HT-29 (cell line): Measurements from ENCODE around the gene EIF2S2. TPM values are rescaled to one million over a fixed set of nuclear protein-coding genes. Genes with fewer than 3 reads are reported as not detected.

Experiments used
- DNase-seq: peaks from one replicate; pipeline ENCODE4 v3.0.0-alpha.2; 2015; ENCODE audit warnings: low spot score
- total RNA-seq: library from RNA; depleted of rRNA; stranded (reverse); fragments of >200 nt; shearing (Covaris generic); gene quantifications from 2 replicates; pipeline ENCODE4 v1.2.3, GENCODE V29; 2014

EIF2S2 gene
- total RNA-seq, 1 experiment from 2014 or later = 64.7 TPM

GRCh38 chr20:34065260-34065659 is 46.8 kb downstream of the EIF2S2 start:
- DNase-seq = no peak

DNA sequence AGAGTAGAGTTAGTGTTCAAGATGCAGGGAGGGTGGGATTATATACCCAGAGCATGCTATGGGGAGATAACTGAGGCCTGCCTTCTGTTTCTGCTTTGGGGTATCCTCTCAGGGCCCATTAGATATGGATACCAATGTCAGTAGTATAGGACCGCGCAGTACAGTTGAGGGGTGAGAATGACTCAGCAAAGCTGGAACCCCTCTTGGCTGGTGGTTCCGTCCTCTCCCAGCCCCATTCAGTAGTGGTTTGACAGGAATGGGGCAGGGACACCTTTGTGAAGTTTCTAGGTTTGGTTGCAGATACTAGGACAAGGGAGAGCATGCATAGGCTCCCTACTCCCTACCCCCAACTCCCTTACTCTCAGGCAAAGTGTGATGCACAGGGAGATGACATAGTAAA is 47.8 kb downstream of the EIF2S2 start:
- no peak for DNase-seq

DNA sequence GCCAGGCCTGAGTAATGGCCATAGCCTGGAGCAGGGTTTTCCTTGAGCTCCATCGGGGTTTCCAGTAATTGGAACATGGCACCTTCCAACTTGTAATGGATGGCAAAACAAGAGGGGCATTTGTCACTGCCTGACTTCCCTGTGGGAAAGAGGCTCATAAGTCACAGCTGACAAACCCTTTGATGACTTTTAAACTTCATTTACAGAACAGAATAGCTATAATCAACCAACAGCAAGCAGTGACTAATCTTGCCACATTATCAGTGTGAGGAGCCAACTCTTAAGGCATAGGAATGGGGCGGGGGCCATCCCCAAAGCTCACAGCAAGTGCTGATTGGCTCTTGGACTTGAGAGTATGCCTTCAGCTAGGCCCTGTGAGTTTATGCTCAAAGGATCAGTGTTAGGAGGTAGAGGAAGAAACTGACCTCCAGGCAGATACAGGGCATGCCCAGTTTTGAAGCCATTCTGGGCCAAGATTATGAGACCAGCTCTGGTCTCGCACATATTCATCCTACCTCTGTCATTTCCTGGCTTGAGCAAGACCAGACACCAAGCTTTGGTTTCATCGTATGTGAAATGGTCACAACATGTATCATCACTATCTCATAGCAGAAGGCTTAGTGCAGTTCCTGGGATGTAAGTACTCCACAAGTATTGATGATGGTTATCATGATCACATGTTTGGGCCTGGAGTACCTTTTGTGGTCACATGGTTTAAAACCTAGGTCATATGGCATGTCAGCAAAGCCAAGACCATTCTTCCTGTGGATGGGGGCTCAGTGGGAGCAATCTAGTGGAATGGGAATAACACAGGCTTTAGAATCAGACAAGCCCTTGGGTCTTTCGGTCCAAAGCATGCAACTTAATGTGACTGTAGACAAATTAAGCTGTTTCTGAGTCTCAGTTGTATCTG is 49.2 kb downstream of the EIF2S2 start:
- no peak for DNase-seq

DNA sequence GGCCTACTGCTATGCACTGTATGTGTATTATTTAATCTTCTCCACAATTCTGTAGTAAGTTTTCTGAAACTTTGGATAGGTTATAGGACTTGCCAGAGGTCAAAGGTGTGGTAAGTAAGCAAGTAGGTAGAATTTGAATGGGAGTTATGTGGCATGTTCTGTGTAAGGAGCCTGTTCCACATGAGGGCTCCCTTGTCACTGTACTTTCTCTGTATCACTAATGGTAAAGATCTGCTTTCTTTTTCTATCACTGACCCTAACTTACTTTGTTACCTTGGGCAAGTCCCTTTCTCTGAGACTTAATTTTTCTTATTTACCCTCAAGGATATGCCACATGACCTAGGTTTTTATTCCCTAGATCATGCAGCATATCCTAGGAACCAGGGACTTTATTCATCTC is 50.3 kb downstream of the EIF2S2 start:
- DNase-seq = no peak

GRCh38 chr20:34060970-34061369 is 51.1 kb downstream of the EIF2S2 start:
- no peak for DNase-seq

DNA sequence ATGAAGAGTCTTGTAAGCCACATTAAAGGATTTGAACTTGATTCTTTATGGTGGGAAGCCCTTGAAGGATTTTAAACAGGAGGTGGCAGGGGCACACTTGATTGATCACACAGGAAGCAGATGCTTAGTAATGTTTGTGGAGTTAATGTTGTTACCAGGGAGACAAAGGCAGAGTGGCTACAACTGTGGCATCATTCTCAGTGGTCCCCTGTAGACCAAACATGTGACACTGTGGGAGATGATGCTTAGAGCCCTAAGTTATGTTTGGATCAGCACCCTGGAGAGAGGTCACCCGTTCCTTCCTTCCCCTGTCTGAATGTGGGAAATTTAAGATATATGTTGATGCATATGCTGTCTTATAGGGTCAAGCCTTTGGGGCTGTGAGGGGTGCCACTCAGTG is 53.2 kb downstream of the EIF2S2 start:
- DNase-seq = no peak

- no peak for DNase-seq
Observed at GRCh38 chr20:34055290-34055689, 56.8 kb downstream of the EIF2S2 start.

GRCh38 chr20:34052414-34052813 is 59.6 kb downstream of the EIF2S2 start:
- no peak for DNase-seq

DNA sequence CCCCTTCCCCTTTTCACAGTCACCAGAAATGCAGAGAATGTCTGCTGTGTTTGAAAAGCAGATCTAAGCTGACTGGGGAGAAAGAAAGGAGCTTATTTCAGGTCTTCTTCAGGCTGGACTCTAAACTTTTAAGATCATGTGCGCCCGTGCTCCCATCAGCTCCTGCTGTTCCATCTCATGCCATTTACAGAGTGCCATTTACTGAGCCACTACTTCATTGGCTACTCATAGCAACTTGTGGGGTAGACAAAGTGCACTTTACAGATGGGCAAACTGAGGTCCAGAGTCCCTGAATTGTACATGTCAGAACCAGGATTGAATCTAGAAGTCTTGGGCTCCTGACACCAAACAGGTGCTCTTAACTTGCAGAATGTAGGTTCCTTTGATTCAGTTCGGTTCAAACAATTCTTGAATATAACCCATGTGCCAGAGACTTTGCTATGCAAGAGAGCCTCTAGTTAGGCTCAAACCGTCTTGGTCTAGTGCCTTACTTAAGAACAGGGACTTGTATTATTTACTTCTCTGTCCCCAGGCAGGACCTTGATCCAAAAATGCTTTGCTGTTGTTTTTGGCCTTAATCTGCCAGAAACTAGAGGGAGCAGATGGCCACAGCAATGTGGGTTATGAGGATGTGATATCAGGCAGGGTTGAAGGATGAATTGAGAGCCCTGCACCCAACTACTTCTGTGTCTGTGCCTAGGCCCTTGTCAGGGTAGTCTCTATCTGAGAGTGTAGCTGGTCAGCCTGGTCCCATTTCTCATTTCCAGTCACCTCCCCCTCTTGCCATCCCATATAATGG is 61.9 kb downstream of the EIF2S2 start:
- no peak for DNase-seq

DNA sequence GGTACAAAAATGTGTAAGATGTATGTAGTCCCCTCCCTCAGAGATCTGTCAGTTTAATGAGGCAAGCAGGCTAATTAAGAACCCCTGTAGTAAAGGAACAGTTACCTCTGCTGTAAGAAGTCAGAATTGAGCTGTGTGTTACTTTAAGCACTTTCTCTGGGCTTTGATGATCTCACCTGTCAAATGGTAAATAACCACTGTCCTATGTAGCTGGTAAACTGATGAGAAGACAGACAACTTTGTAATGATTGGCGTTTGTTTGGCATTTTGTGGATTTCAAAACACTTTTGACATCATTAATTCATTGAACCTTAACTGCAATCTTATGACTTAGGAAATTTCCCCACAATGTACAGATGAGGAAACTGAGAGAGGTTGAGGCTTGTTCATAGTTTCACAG is 62.7 kb downstream of the EIF2S2 start:
- no peak for DNase-seq

- DNase-seq = no peak
Observed at GRCh38 chr20:34047917-34048316, 64.1 kb downstream of the EIF2S2 start.

DNA sequence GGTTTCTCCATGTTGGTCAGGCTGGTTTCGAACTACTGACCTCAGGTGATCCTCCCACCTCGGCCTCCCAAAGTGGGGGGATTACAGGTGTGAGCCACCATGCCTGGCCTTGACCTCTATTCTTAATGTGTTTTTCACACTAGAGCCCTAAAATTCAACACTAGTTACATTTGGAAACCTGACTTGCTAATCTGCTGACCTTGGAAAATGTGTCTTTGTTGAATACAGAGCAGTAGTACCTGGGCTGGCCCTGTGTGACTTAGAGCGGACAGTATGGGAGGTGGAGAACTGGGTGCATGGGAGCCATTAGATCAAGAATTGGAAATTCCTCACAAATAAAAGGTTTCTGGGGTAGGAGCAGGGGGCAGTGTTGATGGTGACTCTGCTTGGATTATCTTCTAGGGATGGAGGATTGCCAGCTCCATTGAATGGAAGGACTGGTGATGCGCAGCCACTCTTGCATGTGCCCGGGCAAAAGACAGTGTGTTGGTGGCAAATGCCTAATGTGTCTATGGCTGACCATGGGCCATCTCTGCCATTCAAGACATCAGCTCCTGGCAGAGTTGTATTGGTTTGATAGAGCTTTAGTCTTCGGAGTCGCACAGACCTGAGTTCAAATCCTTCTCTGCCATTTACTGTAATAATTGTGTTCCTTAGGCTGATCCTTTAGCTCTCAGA is 64.9 kb downstream of the EIF2S2 start:
- DNase-seq = no peak

GRCh38 chr20:34045930-34046725 is 65.9 kb downstream of the EIF2S2 start:
- DNase-seq = no peak

DNA sequence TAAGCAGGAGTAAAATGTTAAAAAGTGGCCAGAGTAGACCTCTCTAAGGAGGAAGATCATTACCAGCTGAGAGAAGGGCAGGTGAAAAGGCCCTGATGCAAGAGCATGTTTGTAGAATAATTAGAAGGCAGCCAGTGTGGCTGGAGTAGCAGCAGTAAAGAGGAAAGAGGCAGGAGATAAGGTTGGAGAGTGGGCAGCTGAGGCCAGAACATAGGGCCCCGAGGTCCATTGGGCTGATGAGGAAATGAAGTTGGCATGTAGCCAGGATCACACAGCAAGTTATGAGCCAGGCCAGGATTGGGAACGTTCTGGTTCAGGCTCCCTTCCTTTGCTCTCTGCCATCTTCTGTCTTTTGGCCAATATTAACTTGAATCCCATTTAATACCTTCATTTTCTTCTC is 66.7 kb downstream of the EIF2S2 start:
- DNase-seq = no peak

DNA sequence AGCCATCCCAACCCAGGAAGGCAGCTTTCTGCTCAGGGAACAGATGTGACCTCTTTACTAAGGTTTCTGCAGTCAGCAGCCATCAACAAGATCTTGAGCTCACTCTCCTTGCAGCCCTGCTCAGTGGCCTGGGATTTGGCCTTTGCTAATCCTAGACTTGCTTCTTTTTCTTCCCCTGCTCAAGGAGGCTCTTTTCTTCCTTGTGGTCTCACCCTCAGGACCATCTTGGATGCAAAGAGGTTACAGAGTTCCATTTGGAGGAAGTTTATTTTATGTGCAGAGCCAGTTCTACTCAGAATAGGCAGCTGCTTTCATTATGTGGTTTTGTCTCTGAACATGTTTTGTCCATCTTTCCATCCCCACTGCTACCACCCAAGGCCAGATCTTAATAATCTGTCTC is 69.0 kb downstream of the EIF2S2 start:
- no peak for DNase-seq

- no peak for DNase-seq
Observed at GRCh38 chr20:34042262-34042661, 69.8 kb downstream of the EIF2S2 start.

DNA sequence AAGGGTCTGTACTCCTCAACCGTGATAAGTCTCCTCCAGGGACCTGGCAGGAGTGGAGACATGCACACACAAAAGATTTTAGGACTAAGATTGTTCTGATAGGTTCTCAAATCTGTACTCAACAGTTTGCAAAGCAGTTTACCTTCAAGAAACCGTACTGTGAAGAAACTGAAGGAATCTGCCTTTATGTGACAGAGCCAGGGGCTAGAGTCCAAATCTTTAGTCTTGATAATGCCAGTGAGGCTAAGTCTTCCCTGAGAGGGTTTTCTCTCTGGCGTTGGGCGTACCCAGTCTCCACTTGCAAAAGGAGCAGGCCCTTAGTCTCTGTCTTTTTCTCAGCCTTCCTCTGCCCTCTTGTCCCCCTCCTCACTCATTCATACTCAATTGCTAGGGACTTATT is 70.8 kb downstream of the EIF2S2 start:
- no peak for DNase-seq

- DNase-seq = no peak
Observed at GRCh38 chr20:34040300-34040995, 71.6 kb downstream of the EIF2S2 start.
